ENCODE data around the gene CUL4A.

DNA sequence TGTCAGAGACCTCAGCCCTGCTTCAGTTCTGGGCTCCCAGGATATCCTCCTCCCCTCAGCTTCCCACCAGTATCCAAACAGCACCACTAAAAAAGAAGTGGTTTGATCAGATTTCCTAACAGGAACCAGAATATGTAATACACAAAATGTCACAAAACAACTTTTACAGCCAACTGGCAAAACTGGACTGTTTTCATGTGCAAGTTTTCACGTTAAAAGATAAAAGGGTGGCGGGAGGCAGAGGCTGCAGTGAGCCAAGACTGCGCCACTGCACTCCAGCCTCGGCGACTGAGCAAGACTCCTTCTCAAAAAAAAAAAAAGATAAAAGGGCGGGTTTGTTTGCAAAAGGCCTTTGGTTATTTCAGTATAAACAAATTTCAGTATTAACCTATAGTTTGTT, 14.1 kb upstream of the CUL4A start:
- TF ChIP-seq, protein P1, sequence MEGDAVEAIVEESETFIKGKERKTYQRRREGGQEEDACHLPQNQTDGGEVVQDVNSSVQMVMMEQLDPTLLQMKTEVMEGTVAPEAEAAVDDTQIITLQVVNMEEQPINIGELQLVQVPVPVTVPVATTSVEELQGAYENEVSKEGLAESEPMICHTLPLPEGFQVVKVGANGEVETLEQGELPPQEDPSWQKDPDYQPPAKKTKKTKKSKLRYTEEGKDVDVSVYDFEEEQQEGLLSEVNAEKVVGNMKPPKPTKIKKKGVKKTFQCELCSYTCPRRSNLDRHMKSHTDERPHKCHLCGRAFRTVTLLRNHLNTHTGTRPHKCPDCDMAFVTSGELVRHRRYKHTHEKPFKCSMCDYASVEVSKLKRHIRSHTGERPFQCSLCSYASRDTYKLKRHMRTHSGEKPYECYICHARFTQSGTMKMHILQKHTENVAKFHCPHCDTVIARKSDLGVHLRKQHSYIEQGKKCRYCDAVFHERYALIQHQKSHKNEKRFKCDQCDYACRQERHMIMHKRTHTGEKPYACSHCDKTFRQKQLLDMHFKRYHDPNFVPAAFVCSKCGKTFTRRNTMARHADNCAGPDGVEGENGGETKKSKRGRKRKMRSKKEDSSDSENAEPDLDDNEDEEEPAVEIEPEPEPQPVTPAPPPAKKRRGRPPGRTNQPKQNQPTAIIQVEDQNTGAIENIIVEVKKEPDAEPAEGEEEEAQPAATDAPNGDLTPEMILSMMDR (IDR thresholded peaks at IDR 0.05), result no peak
- no peak for TF ChIP-seq POLR2A (IDR thresholded peaks at IDR 0.05)

All from Peyer's patch (tissue), 4 donors.